Right hindlimb (tissue), 1 donor: ENCODE data around the gene ASB2.

Source experiments
- DNase-seq: peaks from one replicate; pipeline ENCODE4 v3.0.0-alpha.2; 2018

ASB2 gene

GRCh38 chr14:93946541-93947090 is 29.8 kb downstream of the ASB2 start:
- DNase-seq: no peak

DNA sequence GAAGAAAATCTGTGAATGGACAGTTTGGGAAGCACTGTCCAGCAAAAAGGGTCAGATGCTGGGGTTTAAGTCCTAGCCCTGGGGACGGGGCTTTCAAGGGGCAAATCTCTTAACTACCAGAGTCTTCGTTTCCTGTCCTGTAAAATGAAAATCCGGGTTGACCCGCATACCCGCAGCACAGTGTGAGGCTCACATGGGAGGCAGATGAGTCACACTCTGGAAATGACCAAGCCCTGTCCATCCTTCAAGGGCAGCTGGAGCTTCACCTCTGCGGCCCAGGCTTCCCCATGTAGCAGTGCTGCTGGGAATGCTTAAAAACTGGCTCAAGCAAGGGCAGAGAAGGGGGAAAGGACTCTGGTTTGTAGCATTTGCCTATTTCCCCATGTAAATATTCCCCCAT is 30.3 kb downstream of the ASB2 start:
- DNase-seq: no peak

GRCh38 chr14:93945070-93945399 is 31.3 kb downstream of the ASB2 start:
- DNase-seq: no peak

DNA sequence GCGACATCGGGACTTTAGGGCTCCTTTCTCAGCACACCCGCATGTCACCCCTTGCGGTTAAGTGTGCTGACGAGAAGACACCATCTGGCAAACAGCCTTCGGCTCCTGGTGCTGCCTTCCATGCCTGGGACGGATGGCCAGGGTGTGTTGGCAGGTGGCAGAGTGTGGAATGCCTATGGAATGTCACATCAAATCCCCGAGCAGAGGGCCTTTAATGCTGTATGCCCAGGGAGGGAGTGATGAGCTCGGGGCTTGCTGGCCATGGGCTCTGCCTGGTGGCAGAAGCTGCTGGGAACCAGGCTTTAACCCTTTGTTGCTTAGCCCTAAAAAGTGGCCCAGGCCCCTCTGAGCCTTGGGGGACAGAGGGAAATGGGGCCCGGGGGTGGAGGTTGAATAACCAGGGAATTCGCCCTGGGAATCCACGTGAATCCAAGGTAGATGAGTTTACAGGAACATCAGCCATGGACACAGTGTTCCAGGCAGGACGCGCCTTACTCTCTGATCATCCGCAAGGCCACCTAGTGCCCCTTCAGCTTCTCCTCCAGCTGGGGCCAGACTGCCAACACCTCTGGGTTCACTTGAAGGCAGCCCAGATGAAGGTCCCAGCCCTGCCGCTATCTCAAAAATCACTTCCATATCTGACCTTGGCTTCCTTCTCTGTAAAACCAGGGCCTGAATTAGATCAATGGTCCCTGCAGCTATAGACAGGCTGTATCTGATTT is 31.9 kb downstream of the ASB2 start:
- DNase-seq: peak; percentile 72

GRCh38 chr14:93943930-93944329 is 32.4 kb downstream of the ASB2 start:
- no peak for DNase-seq

DNA sequence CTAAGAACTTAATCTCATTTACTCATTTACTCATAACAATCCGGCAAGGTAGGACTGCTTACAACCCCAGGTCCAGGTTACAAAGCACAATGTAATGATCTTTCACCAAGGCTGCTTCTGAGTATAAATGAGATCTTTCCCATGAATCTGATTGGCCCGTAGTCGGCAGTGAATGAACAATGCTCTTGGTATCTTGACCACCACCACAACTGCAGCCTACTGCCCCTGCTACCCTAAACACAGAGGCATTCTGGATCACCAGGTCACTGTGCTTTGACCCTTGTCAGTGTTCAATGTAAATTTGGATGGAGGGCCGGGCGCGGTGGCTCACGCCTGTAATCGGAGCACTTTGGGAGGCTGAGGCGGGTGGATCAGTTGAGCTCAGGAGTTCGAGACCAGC is 33.3 kb downstream of the ASB2 start:
- no peak for DNase-seq

- DNase-seq: peak; percentile 75
These were observed 35.0 kb downstream of the ASB2 start for GRCh38 chr14:93941293-93941910.

DNA sequence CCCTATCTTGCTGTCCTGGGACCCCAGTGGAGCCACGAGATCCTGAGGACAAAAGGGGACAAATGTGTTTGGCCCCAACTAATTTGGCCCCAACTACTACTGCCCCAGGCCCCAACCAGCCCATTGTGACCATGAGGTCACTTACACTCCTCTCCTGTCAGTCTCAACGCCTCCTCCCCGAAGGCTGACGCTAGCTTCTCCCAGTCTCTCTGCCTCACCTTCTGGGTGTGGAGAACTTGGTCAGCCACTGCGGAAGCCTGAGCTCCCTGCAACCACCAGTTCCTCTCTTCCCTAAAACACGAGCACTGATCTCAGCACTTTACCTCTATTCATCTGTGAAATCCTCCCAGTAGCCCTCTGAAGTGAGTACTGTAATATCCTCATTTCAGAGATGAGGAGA is 35.9 kb downstream of the ASB2 start:
- no peak for DNase-seq

DNA sequence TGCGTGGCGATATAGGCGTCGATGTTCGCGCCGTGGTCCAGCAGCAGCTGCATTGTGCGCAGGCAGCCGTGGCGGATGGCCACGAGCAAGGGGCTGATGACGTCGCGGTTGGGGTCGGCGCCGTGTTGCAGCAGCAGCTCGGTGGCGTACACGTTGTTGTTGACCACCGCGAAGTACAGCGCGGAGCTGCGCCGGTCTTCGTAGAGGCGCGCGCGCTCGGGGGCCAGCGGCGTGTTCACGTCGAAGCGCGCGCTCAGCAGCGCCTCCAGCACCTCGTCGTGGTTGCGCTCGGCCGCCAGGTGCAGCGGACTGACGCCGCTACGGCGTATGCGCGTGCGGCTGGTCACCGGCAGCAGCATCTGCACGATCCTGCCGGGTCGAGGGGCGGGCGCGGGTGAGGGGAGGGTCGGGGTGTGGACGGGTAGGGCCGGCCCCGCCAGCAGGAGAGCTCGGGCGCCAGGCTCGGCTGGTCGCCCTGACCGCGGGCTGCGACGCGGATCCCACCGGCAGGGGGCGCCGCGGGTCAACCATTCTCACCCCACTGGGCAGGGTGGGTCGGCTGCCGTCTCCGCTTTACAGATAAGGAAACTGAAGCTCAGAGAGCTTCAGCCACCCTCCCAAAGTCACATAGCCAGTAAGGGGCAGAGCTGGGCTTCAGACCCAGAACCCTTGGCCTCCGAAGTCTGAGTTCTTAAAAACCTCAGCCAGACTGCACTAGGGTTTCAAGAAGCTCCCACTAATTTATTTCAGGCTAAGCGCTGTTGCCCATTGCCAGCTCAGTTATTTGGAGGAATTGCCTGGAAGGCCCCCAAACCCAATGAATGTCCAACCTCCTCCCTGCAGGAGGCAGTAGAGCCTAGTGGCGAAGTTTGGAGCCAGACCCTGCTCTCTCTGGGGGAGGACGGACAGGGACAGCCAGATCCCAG is 36.8 kb downstream of the ASB2 start:
- peak; percentile 81 for DNase-seq

GRCh38 chr14:93938751-93939303 is 37.5 kb downstream of the ASB2 start:
- DNase-seq: no peak

DNA sequence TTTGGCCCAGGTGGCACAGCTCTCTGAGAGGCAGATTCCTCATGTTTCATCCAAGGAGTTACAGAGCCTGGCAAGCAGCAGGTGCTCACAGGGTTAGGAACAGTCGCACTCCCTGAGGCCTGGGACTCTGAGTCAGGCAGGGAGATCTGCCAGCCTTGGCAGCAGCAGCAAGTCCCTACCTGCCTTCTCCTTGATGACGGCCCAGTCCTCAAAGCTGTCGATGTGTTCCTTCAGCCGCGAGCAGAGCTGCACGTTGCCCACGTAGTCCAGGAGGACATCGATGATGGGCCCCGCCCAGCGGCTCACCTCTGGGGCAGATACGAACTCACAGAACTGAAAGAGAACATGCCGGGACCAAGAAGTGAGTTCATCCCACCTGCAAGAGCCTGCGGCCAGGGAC is 38.9 kb downstream of the ASB2 start:
- no peak for DNase-seq

GRCh38 chr14:93936926-93937325 is 39.4 kb downstream of the ASB2 start:
- DNase-seq: no peak

DNA sequence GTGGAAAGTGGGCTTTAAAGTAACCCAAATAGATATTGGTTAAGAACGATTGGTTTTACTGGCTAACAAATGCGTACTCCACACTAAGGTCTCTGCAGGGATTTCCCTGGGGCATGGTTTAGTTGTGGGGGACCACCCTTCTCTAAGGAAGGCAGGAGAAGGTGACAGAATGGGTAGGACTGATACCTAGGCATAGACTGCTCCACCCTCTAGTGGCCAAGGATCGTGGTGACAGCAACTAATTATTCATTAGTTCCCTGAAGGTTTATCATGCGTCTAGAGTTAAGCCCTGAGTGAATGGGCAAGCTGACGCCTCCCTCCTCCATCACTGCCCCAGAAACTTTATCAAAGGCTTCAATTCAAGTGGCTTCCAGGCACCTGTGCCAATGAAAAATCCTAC is 40.1 kb downstream of the ASB2 start:
- no peak for DNase-seq

DNA sequence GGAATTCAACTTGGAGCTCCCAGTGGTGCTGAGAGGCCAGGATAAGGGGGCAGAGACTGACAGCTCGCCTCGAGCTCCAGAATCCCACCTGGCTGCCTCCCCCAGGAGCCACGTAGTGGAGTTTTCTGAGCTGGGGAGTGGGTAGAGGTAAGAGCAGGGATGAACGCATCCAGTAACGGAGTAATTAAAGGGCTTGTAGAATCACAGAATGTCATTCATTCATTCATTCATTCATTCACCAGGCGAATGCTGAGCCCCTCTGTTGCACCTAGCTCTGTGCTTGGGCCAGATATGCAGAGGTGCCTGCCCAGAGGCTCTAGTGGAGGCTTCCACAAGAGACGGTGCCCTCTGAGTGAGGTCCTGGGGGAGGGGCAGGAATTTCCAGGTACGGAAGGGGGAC is 41.2 kb downstream of the ASB2 start:
- DNase-seq: no peak

DNA sequence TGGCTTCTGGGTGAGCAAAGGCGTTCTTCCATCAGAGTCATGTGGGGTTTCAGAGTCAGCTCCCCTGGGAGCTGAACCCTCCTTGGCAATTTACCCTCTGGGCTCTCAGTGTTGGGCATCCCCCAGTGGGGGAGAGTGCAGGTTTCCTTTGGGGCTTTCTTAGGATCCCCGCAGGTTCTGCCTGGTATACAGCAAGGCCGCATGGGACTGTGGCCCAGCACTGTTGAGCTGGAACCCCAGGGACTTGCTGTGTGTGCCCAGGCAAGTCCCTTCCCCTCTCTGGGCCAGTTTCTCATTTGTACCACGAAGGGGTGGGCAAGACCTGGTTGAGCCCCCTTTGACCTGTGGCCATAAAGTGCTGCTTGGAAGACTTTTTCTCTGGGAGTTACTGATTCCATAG is 43.7 kb downstream of the ASB2 start:
- DNase-seq: no peak

DNA sequence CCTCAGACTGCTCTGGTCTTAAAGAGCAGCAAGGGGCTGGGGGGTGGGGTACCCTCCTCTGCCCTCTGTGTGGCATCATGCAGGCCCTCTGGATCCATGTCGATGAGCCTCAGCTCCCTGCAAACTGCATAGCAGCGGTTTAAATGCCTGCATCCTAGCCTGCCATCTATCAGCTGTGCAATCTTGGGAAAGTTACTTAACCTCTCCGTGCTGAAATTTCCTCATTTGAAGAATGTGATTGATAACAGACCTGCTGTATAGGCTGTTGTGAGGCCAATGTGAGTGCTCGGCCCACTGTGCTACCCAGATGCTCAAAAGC is 45.4 kb downstream of the ASB2 start:
- DNase-seq: no peak

DNA sequence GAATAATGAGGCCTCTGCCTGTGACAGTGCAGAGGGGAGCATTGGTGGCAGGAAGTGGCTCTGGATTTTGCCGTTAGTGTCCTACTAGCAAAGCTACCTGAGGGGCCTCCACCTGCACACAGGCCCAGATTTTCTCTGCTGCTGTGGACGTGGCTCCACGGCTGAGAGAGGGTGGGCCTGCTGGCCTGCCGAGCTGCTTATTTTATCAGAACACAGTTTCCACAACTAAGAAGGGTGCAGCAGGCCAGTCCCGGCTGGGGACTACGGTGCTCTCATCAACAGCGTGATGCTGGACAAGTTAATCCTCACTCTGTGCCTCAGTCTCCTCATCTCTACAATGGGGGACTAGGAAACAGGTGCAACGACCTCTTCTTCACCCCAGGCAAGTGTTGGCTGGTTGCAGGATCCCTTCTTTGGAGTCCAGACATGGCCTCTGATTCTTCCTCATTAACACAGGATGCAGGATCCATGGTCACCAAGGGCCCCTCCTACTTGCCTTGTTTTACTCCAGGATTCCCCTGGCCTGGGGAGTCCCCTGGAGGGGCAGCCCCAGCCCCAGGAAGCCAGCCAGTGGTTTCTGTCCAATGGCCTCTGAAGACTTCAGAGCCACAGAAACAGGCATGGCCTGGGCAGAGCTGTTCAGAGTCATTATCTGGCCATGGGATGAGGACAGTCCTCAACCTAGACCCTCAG is 45.9 kb downstream of the ASB2 start:
- no peak for DNase-seq

- no peak for DNase-seq
These were observed 46.7 kb downstream of the ASB2 start for GRCh38 chr14:93929657-93930056.

DNA sequence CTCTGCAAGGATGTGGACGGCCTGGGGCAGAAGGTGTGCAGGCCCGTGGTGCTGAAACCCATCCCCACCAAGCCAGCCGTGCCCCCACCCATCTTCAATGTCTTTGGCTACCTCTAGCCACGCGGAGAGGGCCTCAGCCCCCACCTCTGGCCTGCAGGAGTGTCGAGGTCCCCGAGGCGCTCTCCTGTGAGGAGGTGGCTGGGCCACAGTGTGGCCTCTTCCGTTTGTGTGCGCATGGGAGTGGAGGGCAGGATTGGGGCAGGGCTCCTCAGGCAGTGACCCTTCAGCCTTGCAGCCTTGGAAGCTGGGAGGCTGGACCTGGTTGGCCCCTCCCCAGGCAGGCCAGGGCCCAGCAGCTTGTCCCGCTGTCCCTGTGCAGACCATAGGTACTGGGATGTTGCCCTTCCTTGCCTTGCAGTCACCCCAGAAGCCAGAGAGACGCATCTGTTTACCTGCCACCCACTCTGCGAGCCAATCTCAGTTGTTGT is 47.3 kb downstream of the ASB2 start:
- no peak for DNase-seq

GRCh38 chr14:93928184-93929047 is 48.0 kb downstream of the ASB2 start:
- DNase-seq: no peak

DNA sequence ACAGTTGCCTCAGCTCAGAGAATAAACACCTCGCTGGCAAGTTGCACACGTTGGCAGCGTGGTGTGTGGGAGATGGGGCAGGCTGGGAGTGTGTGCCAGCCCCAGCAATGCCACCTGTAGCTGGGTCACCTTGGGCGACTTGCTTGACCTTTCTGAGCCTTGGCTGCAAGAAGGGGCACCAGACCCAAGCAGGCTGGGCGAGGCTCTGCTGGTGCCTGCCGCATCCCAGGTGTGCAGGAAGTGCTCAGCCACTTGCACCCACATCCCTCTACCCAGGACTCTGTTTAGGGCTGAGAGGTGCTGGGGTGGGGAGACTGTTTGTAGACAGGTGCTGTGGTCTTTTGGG is 48.6 kb downstream of the ASB2 start:
- no peak for DNase-seq
